Endothelial cell of umbilical vein (primary cell): ENCODE data around the gene SEPTIN5.

Experiments
- MYC ChIP-seq: IDR thresholded peaks from one replicate; pipeline ENCODE4 v1.6.1; 2011; ENCODE audit warnings: mild to moderate bottlenecking, low read depth, low read length
- POLR2A ChIP-seq: IDR thresholded peaks from 2 replicates; pipeline ENCODE4 v1.6.1; 2012; ENCODE audit warnings: low read depth, mild to moderate bottlenecking, control low read depth, low read length
- TF ChIP-seq, protein P1 (sequence below), 2 donors: IDR thresholded peaks; 1 replicate in 1 of 2; 2 replicates in 1 of 2; pipeline ENCODE4 v1.5.1; 2011; ENCODE audit warnings: low read length in 2 of 2, mild to moderate bottlenecking in 2 of 2, moderate library complexity in 2 of 2, control low read depth in 1 of 2, inconsistent platforms in 1 of 2, low read depth in 1 of 2; ENCODE audit not compliant: insufficient read depth in 1 of 2; ENCODE audit errors: extremely low read depth in 1 of 2

DNA sequence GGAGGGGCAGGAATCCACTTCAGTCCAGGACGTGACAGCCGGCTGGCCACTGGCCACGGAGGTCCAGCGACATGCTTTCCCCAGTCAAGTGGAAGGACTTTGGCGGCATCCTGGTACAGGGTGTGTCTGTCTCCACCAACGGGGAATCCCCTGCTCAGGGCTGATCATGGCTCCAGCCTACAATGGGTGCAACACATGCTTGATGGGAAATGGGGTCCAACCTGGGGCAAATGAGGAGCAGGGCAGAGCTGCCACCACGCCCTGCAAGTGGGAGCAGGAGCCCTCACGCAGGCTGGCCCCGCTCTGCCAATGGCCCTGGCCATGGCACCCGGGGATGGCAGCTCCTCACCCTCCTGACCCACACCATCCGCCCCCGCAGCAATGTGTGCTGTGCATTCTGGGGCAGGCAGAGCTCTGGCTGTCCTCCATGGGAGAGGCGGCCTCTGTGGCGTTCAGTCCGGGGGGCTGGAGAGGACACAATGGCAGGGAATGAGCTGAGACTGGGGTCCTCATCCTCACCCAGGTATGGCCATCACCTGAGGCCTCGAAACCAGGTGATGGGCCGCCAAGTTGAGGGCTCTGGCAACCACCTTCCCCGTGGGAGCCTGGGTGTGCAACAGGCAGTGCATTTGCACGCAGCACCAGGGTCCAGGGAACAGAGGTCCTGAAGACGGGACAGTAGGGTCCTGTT is 5.8 kb upstream of the SEPTIN5 start:
- TF ChIP-seq, protein P1, sequence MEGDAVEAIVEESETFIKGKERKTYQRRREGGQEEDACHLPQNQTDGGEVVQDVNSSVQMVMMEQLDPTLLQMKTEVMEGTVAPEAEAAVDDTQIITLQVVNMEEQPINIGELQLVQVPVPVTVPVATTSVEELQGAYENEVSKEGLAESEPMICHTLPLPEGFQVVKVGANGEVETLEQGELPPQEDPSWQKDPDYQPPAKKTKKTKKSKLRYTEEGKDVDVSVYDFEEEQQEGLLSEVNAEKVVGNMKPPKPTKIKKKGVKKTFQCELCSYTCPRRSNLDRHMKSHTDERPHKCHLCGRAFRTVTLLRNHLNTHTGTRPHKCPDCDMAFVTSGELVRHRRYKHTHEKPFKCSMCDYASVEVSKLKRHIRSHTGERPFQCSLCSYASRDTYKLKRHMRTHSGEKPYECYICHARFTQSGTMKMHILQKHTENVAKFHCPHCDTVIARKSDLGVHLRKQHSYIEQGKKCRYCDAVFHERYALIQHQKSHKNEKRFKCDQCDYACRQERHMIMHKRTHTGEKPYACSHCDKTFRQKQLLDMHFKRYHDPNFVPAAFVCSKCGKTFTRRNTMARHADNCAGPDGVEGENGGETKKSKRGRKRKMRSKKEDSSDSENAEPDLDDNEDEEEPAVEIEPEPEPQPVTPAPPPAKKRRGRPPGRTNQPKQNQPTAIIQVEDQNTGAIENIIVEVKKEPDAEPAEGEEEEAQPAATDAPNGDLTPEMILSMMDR (IDR thresholded peaks at IDR 0.05; ENCODE audit: extremely low read depth in 1 of 2, insufficient read depth in 1 of 2, low read depth in 1 of 2, low read length in 2 of 2): no peak
- TF ChIP-seq MYC: no peak
- TF ChIP-seq POLR2A: no peak
